MV-4-11 (cell line): ENCODE data around the gene SLC8A3.

Experiments
- DNase-seq: peaks from one replicate; lab custom pipeline; 2025; lab: John Stamatoyannopoulos, UW

Gene SLC8A3

DNA sequence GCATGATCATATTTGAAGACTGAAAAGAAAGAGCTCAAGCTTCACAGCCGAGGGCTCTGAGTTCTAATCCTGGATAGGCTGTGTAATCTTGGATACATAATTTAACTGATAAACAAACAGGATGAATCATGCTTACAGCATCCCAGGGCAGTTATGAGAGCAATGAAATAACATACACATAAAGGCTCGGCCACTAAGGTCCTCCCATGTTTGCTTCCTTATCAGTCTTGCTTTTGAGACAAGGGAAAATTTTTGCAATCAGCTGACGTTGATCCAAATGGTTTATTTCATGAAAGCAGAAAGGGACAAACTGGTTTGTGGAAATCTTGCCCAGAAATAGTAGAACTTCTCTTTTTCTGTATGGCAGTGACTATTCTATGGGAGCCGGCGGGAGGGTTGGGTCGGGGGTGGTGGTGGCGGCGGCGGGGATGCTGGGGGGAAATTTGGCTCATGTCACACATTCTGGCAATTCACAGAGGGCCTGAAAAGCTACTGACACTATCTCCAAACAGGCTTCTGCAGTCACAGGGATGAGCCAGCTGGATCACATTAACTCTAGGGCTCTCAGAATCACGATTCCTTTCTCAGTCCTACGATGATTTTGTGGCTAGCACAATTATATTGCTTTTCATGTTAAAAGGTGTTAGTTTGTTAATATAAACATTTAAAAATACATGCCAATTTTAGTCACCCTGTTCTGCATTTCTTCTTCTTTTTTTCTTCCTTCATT, 124.5 kb downstream of the SLC8A3 start:
- no peak for DNase-seq

DNA sequence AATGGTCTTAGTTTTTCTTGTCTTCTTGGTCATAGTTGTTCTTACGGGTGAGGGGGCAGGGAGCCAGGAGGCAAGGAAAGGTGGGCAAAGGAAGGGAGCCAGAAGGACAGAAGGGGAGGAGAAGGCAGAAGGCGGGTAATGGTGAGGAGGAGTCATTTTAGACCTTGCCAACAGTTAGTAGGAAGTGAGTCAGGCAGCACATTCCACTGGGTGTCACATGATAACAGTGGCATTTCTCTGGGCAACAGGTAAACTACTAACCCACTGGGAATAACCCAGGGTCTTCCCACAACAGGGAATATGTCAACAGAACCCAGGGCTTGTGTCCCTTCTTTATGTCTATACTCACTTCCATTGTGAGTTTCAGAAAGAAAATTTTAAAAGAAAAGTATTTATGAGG, 127.6 kb downstream of the SLC8A3 start:
- no peak for DNase-seq

DNA sequence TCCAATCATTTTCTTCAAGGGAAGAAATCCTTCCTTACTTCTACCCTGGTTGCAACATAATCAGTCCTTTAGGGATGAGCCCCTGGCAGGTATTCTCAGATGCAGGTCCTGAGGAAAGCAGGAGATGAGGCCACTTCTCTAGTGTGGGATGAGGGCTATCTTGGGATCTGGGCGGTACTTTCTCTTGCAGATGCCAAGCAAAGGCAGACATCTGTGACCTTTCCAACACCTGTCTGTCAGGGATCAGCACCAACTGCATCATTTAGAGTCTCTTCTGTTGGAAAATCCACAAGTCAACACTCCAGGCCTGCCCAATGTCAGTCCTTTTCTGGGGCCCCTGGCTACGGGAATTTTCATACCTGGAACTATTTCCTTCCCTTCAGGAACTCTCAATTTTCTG, 129.2 kb downstream of the SLC8A3 start:
- no peak for DNase-seq

DNA sequence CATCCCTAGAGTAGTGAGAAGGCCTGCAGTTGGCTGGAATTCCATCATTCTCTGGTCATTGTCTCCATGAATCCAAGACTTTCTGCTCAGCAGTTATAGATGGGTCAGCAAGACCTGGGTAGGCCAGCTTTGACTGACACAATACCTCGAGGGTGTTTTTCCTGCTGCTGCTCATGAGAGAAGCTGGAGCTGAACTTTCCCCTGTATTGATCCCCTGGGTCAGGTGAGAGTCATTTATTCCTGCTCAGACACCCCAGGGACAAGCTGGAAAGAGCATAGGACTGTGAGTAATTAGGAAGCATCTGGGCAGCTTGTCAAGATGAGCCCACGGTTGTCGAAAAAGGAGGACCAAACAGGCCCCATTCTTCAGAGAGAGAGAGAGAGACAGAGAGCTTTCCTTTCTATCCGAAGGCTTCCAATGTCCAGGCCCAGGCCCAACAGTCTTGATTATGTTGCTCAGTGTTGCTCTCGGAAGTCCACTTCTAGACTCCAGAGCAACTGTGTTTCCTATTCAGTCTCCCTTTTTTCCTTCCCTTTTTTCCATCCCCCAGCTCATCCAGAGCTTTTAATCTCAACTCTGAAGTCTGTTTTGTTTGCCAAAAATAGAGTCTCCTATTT, 131.1 kb downstream of the SLC8A3 start:
- DNase-seq, result no peak

DNA sequence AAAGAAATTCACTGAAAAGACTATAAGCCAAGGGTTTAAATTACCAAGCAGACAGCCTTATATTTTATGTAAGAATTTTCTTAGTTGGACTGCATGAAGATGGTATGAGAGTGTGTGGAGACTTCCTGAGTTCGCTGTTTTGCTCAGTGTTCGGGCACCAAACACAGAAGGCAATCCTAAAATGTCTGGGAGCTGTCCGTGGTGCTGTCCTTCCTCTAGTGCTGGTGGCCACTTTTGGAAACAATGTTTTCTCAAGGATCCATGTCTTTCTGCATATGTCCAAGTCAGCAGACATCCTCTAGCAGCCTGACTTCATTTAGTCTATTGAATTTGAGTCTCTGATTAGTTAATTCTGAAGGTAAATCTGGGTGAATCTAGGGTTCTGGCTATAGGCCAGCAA, 135.8 kb downstream of the SLC8A3 start:
- peak; percentile 1 for DNase-seq

DNA sequence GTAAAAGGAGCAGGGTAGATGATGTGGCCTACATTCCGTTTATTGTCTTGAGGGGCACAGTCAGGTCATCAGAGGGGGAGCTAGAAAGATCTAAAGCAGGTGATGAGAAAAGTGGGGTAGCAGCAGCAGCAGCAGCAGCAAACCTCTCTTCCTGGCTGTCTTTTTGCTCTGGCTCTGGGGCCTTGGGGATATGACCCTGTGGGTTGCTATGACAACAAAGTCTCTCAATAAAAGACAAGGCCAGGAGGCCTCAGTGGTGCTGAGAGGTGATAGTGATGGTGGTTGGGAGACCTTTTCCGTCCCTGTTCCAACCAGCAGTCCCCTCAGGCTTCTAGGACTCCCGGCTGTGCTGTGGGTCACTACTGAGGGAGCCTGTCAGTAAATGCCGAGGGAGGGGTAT, 138.6 kb downstream of the SLC8A3 start:
- DNase-seq, result no peak

DNA sequence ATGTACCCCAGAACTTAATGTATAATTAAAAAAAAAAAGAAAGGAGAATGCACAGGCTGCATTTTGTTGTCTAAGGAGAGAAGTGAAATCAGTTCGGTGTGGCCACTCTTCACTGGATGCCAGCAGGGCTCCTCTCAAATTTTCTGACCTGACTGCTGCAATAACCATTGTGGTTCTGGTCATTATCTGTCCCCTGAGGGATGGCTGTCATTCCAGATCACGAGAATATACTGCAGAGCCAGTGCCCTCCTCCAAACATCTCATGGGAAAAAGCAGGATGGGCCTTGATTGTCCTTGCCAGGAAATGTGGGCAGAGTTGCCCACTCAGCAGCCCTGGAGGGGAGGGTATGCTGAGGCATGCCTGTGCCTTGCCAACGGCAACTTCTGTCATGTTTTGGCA, 139.1 kb downstream of the SLC8A3 start:
- DNase-seq, result no peak

DNA sequence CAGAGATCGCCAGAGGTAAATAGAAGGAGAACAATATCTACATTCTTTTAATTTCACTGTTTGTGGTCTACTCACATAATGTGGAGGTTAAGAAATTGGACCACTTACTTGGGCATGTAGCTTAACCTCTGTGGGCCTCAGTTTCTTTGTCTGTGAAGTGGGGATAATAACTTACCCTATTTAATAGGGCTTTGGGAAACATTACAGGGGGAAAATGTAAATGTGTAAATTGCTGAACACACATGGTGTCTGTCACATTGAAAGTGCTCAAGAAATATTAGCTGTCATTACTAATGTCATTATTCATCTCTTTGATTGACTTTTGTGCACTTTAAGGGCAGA, 140.5 kb downstream of the SLC8A3 start:
- DNase-seq, result no peak

DNA sequence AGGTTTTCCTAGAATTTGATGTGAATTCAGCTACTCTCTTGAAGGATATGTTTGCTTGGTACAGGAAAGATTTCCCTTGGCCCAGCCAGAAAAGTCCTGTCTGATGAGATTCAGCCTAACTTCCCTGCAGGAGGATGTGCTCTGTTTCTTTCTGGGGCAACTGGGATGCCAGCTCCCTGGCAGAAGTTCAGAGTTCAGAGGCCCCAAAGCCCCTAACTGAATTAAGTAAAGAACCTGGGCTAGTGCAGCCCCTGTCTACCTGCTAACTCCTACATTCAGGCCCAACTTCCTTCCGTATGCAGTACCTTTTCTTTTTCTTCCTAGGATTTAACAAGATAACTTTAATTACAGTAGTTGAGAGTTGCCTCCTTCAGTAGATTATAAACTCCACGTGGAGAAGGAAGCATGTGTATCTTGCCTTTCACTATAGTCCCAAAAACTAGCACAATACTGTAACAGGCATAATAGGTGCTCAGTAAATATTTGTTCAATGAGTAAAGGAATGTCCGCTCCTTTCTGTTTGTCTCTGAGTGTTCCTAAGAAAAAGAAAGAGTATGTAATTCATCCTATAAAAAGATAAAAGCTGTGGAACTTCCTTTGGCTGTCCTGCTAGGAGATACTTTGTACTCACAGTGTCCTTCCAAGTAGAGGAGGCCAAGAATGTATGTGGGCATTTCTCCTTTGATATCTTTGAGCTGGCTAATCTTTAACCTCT, 141.0 kb downstream of the SLC8A3 start:
- no peak for DNase-seq

DNA sequence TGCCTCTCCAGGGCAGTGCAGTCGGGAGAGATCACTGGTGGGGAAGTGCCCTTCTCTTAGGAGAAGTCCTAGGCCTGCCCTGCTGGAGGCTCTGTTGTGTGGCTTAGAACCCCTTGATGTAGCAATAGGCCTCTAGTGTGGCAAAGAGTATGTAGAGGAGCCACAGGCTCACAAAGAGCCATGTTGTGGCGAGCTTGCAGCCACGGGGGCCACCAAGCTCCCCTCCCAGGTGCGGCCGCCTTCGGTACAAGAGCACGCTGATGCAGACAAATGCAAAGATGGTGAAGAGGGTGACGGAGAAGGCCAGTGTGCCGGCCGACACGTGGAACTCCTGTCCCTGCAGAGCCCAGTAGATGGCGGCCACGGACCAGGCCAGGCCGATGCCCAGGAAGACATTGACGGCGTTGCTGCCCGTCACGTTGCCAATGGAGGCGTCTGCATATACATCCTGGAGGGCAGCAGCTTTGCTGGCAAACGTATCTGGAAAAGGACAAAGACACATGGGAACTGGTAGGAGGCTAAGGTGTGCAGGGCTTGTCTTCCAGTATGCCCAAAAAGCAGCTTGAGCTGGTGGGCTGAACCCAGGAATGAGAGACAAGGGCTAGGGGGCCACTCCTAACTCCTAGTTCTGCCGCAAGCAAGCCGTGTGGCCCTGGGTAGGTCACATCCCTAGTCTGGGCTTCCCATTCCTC, 142.8 kb downstream of the SLC8A3 start:
- peak; percentile 38 for DNase-seq

DNA sequence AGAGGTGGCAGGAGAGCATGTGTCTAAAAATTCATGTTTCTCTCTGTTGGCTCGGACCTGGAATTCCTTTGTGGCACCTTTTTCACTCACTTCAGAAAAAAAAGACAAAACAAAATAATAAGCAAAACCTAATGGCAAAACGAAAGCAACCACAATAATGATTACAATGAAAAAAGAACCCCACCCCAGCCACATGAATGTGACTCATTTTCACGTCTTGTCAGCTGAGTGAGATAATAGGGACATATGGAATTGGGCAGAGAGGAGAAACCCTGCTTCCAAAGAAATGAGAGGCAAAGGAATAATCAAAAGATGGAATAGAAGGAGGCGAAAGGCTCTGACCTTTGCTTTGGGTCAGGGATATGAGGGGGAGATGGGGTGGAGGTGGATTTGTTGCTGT, 143.4 kb downstream of the SLC8A3 start:
- DNase-seq, result no peak

DNA sequence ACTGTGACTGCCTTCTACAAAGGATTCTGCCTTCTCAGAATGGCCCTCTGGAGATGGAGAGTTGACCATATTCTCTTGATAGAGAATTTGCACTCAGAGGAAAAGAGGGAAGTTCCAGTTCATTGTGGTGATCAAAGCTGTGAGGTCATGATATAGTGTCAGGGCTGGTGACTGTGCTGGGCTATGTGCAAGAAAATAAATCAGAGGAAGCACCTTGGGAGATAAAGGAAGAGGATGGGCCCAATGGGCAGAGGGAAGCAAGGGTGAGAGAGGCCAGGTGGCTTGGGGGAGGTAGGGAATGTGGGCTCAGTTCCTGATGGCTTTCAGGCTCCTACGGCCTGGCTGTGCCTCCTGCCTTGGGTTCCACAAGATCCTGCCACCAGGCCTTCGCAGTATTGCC, 145.8 kb downstream of the SLC8A3 start:
- peak; percentile 4 for DNase-seq

DNA sequence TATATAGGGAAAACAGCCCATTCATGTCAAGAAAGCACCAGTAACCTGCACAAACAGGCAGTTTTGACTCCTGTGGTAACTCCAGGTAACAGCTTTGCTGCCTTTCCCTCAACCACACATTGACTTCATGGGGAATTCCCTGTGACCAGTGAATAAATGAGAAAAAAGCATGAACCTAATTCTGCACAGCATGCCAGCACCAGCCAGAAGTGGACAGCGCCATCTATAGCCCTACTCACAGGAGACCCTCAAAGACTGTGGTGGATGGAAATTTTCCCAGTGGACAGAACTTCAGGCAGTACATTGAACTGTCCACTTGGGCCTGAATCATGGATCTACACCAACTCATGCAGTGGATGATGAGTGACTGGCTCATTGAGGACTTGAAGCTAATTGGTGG, 152.1 kb downstream of the SLC8A3 start:
- no peak for DNase-seq

DNA sequence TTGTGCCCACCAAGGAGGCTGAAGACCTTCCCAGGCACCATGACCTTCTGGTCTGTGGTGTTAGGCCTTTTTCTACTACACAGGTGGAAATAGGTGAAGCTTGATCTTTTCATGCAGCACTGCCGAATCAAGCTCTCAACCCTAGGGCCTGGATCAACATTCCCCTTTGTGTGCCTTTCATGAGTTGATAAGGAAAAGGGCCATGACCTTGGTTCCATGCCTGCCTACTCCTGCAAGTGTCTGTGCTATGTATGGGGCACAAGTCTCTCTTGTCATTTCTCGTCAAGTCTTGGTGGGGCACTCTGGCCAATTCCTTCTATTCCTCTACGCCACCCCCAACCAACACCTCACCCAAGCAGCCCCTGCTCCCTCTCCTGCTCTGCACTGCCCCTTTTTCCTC, 154.5 kb downstream of the SLC8A3 start:
- DNase-seq, result no peak

DNA sequence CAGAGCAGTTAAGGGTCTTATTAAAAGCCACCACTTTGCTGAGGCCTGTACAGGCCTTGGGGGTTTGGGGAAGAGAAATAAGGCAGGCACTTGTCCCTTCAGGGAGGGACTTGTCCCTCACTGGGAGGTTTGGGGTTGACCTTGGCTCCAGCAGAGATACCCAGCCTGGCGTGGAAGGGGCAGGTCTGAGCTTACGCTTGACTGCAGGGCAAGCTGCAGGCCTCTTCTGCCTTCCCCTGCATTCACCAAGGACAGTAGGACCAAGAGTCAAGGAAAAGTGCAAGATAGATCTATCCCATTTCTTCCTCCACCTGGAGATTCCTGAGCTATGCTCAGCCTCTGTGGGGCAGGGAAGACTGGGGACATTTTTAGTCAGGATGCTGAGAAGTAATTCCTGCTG, 155.2 kb downstream of the SLC8A3 start:
- DNase-seq, result no peak

DNA sequence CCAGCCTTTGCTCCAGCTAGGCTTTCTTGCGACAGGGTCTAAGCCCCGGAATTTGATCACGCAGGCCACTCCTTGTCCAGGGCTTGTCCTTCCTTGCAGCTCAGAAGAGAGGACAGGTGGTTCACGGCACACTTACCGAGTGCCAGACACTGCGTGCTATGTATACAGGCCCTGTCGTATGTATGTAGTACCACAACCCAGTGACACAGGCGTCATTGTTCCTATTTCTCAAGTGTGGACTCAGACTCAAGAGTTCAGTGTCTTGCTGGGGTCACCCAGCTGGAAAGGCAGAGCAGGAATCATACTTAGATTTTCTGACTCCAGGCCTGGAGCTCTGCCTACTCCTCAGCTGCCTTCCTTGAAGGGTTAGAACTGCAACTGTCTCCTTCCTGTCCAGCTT, 155.6 kb downstream of the SLC8A3 start:
- DNase-seq, result no peak

DNA sequence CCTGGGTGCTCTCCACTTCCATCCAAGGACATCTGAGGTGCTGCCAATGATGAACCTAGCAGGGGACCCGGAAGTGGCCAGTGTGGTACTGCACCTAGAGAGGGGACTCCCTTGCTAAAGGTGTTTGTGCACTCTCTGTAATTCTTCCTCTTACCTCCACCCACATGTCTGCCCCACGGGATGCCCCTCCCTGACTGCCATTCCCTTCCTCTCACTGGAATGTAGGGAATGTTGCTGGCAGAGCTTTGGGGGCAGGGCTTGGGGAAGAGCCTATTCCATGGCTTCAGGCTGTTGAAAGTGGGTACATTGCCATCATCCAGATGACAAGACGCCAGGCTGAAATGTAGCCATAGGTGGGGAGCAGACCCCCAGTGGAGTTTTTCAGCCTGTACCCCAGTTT, 156.3 kb downstream of the SLC8A3 start:
- DNase-seq, result no peak

DNA sequence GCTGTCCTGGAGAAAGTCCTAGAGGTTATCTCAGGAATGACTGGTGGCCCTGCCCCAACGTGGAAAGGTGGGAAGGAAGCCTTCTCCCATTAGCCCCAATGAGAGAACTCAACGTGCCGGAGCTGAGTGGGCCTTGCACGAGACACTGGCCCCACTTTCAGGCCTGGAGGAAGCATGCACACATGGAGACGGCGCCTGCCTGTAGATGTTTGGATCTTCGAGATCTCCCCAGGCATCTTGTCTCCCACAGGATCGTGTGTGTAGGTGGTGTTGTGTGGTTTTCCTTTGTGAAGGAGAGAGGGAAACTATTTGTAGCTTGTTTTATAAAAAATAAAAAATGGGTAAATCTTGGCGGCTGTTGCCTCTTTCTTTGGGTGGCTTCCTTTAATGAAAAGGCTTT, 156.7 kb downstream of the SLC8A3 start:
- no peak for DNase-seq

DNA sequence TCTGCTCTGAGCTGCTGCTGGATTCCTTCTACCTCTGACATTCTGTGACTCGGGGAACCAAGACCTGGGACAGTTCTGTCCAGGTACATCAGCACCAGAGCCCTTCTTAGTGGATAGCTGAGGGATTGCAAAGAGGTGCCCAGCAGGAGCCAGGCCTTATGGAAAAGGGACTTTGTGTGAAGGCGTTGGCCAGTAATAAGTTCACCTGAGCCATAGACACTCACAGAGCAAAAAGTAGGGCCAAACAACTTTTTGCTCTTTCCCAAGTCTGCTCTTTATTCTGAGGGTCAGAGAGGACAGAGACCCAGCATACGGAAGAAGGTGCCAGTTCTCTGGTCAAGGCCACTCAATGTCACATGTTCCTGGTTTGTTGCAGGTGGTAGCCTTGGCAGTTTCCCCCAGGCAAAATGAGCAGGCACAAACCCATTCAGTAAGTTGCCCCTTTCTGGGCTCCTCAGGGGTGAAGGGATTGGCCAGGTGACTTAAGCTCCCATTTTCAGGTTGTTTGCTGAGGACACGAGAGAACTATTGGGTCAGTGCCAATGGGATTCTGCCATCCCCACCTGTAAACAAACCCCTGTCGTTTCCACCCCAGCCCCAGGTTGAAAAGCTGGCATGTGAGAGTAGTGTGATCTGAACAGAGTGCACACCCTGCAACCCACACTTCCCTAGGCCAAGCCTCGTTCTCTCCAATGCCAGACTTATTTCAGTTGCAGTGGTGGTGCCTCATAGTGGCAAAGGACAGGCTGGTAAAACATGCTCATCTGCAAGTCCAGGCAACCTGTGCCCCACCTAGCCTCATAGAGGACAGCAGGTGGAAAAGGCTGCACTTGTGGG, 159.2 kb downstream of the SLC8A3 start:
- DNase-seq, result no peak

DNA sequence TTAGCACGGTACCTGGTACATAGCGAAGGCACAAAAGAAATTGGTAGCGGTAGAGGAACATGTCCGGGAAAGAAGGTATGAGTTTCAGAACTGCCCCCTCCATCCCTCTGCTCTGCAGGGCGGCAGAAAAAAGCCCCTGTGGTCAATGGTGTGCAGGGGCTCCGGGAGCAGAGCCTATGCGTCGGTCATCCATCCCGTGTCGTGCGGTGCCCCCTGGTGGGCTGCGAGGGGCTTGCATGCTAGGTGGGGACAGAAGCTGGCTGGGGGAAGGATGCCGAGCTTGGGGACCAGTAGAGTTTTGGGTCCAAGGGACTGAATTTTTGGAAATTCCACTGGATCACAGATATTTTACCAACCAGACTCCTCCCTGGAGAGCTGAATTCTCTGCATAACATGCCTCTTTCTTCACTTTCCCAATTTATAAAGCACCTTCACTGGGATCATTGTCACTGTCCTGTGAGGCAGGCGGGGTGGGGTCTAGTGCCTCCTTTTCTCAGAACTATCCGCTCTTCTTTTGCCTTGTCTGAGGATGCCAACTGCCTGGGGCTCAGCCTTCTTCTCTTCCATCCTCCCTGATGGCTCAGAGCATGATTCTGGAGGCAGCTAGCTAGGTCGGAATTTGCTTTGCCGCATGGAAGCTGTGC, 160.8 kb downstream of the SLC8A3 start:
- DNase-seq, result peak; percentile 40

DNA sequence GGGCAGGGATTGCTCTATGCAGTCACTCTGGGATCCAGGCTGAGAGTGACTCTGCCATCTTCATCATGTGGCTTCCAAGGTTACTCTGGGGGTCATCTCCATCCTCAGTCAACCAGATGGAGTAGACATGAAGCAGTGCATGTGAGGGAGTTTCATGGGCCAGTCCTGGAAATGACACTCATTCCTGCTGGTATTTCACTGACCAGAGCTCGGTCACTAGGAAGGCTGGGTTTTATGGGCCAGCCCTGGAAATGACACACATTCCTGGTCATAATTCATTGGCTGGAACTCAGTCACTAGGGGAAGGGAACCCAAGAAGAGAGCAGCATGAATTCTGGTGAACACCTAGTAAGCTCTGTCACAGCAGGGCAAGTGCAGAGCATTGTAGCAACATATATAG, 164.9 kb downstream of the SLC8A3 start:
- DNase-seq, result no peak
